IPS-11a (cell line): ENCODE measurements around the gene ING2.
"Not testable (repeated sequence)": the region's sequence is repeated elsewhere in the genome, so short reads cannot be mapped to it uniquely, and the experiment has no call there.

Experiments used
- H3K4me3 ChIP-seq: one replicate; pipeline ENCODE4 v1.5.1; 2013; ENCODE audit warnings: low read depth, low read length, control low read depth

Gene ING2

DNA sequence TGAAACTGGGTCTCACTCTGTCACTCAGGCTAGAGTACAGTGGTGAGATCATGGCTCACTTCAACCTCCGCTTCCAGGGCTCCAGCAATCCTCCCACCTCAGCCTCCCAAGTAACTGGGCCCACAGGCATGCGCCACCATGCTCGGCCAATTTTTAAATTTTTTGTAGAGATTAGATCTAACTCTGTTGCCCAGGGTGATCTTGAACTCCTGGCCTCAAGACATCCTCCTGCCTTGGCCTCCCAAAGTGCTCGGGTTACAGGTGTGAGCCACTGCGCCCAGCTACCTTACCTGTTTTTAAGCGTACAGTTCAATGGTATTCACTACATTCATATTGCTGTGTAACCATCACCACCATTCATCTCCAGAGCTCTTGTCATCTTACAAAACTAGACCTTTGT is 41.5 kb downstream of the ING2 start:
- H3K4me3 ChIP-seq: no peak overlapping the region

DNA sequence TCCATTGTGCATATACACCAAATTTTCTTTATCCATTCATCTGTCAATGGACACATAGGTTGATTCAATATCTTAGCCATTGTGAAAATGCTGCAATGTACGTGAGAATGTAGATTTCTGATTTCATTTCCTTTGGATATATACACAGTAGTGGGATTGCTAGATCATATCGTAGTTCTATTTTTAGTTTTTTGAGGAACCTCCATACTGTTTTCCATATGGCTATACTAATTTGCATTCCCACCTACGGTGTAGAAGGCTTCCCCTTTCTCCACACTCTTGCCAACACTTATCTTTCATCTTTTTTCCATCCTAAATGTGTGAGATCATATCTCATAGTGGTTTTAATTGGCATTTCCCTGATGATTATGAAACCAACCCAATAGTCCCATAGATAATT is 43.4 kb downstream of the ING2 start:
- no peak overlapping the region for H3K4me3 ChIP-seq

DNA sequence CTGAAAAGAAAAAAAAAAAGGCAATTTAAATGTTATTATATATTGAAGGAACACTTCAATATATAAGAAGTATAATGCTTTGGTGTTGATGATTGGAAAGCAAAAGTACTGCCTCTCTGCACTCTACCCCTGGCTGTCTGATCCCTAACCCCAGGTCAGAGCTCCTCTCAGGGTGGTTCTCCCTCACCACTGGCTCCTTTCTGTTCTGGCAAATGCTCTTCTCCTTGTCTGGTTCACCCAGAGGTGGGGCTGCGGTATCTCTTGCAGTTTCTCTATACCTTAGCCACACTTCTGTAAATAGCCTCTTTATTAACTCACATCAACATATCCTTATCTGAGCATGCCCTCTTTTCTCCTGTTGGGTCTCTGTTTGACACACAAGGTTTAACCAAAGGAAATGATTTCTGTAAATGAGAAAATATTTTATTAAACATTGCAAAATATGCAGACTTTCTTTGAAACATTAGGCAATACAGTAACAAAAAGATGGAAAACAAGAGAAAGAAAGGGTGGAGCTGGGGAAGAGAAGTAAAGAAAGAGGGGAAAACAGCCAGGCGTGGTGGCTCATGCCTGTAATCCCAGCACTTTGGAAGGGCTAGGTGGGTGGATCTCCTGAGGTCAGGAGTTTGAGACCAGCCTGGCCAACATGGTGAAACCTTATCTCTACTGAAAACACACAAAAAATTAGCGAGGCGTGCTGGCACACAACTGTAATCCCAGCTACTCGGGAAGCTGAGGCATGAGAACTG is 45.7 kb downstream of the ING2 start:
- no peak overlapping the region for H3K4me3 ChIP-seq

DNA sequence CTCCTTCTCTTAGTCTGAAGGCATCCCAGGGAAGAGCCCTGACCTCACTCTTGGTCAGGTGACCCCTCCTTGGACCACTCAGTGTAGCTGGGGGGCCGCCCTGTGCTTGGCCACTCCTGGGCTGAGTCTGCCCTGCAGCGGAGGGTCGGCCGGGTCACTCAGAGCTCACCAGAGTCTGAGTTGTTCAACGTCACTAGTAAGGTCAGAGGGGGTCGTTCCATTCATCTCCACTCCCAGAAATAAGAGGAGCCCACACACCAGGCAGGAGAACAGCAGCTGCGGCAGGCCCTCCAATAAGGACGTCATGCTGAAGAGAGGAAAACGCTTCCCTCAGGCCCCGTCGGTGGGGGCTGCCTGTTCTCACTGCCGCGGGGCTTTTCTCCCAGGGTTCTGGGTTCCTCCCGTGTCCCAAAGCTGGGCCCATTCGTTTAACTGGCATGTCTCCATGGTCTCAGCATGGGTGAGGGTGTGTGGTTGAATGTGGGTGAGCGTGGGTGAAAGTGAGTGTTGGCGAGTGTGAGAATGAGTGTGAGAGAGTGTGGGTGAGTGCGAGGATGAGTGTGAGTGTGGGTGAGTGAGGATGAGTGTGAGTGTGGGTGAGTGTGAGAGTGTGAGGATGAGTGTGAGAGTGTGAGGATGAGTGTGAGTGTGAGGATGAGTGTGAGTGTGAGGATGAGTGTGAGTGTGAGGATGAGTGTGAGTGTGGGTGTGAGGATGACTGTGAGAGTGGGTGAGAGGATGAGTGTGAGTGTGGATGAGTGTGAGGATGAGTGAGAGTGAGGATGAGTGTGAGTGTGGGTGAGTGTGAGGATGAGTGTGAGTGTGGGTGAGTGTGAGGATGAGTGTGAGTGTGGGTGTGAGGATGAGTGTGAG is 47.7 kb downstream of the ING2 start:
- H3K4me3 ChIP-seq: no peak overlapping the region

DNA sequence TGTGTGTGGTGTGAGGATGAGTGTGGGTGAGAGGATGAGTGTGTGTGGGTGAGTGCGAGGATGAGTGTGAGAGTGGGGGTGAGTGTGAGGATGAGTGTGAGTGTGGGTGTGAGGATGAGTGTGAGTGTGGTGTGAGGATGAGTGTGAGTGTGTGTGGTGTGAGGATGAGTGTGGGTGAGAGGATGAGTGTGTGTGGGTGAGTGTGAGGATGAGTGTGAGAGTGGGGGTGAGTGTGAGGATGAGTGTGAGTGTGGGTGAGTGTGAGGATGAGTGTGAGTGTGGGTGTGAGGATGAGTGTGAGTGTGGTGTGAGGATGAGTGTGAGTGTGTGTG is 48.3 kb downstream of the ING2 start:
- not testable (repeated sequence) for H3K4me3 ChIP-seq

DNA sequence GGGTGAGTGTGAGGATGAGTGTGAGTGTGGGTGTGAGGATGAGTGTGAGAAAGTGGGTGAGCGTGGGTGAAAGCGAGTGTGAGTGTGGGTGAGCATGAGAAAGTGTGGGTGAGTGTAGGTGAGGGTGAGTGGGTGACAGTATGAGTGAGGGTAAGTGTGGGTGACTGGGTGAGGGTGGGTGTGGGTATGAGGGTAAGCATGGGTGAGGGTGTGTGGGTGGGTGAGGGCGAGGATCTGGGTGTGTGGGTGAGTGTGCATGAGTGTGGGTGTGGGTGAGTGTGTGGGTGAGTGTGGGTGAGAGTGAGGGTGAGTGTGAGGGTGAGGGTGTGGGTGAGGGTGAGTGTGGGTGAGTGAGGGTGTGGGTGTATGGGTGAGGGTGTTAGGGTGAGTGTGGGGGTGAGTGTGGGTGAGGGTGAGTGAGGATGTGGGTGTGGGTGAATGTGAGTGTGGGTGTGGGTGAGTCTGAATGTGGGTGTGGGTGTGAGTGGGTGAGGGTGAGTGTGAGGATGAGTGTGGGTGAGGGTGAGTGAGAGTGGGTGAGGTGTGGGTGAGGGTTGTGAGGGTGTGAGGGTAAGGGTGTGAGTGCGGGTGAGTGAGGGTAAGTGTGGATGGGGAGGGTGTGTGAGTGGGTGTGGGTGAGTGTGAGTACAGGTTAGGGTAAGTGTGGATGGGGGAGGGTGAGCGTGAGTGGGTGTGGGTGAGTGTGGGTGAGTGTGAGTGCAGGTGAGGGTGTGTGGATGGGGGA is 48.9 kb downstream of the ING2 start:
- no peak overlapping the region for H3K4me3 ChIP-seq

DNA sequence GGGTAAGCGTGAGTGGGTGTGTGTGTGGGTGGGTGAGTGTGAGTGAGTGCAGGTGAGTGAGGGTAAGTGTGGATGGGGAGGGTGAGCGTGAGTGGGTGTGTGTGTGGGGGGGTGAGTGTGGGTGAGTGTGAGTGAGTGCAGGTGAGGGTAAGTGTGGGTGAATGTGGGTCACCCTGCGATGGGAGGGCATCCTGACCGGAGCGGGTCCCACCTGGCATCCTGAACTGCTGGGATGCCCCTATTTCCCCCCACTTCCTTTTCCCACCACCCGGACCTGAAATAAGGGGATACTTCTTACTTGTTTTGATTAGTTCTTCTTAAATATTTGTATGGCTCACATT is 49.5 kb downstream of the ING2 start:
- H3K4me3 ChIP-seq: no peak overlapping the region

DNA sequence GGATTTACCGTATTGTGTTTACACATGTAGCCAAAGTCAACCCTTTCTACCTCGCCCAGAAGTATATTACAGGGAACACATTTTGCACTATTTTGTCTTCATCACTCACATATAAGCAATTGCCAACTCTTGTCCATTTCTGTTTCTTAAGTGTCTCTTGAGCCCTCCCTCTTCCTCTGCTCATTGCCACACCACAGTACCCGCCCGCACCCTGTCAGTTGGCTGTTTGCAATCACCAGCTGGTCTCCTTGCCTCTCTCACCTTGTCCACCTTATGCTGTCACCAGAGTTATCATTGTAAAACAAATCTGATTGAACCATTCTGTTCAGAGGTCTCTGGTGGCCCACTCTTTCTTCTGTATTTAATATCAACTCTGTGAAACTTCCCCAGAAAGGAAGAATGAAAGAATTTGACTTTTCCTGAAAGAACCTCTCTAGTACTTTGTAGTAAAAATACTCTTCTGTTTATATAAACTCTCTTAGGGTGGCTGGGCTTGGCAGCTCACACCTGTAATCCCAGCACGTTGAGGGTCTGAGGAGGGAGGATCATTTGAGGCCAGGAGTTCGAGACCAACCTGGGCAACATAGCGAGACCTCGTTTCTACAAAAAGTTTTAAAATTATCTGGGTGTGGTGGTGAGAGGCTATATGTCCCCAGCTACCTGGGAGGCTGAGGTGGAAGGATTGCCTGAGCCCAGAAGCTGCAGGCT is 50.2 kb downstream of the ING2 start:
- no peak overlapping the region for H3K4me3 ChIP-seq

DNA sequence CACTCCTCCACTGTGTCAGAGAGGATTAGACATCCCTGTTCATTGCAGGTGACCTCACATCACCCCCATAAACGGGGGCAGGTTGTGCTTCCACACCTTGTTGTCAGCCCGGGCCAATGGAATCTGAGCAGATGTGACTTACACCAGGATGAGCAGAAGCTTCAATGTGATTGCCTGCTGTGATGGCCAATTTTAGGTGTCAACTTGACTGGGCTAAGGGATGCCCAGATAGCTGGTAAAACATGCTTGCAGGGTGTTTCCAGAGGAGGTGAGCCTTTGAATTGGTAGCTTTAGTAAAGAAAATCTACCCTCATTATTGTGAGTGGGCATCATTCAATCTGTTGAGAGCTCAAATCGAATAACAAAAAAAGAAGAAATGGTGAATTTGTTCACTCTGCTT is 52.1 kb downstream of the ING2 start:
- H3K4me3 ChIP-seq: no peak overlapping the region

DNA sequence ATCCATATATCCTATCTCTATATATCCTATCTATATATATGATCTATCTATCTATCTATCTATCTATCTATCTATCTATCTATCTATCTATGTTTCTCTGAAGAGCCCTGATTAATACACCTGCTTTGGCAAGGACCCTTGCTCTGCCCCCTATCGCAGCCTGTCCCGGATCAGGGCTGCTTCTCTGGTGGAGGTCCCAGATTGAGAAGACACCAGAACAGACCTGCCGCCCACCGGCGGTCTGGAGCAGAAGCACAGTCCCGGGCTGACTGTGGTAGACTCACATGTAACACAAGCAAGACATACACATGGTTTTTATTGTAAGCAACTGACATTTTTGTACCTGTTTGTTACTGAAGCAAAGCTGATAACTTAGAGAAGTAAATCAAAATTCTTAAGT is 52.8 kb downstream of the ING2 start:
- H3K4me3 ChIP-seq: no peak overlapping the region

DNA sequence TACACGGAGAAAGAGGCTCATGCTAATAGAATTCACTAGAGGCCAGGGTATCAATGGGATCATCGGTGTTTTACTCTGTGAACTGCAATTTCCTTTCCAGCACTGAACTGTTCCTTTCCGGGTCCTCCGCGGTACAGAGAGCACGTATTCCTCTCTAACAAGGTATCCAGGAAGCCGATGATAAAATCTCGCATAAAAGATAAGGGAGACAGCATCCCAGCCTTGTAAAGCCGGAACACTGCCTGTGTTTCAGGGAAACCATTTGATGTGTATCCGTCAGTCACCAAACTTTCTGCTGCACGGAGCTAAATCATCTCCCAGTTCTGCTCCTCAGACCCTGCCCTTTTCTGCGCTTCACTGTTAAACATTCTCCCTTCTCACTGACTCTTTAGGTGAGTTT is 54.0 kb downstream of the ING2 start:
- no peak overlapping the region for H3K4me3 ChIP-seq

DNA sequence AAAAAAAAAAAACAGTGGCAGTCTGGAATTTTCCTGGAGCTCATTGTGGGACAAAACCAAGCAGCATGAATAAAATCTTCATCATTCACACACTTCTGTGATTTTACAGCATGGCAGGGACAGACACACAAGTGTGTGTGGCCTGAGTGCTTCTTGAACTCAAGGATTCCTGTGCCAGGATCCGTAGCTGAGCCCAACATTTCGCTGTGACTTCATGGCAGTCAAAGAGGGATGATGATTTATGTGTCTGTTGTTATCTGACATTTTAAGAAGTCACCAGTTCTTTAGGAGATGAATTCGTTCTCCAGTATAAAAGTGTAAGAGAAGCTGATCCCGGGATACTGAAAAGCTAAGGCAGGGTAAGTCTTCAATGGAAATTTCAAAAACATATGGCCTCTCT is 57.0 kb downstream of the ING2 start:
- no peak overlapping the region for H3K4me3 ChIP-seq
